RWPE1 (cell line): ENCODE results near the gene ERCC6L2.

Experiments used
- CTCF ChIA-PET: fragments of 350-600 bp; sonication (Branson Sonifier 250); formaldehyde crosslinking; extraction: SDS; loops from one replicate; lab custom pipeline; 2021; lab: Yijun Ruan, JAX
- POLR2A ChIA-PET: fragments of 400-600 bp; formaldehyde crosslinking; extraction: SDS; loops from one replicate; lab custom pipeline; 2020; ENCODE audit warnings: antibody characterized with exemption; ENCODE audit not compliant: low non-redundant PET; lab: Yijun Ruan, JAX
- DNase-seq: peaks from one replicate; pipeline ENCODE4 v3.0.0; 2012; ENCODE audit warnings: low spot score
- H3K27ac ChIP-seq: fragments of 450-650 bp; 2 replicates; pipeline ENCODE4 v1.5.1; 2017
- CTCF ChIP-seq: fragments of 450-650 bp; conservative IDR thresholded peaks from 2 replicates; pipeline ENCODE4 v1.5.1; 2017; ENCODE audit warnings: low read depth, mild to moderate bottlenecking

ERCC6L2 gene

GRCh38 chr9:95875305-95876137 lies at the start of gene ERCC6L2:
TSS of gene ERCC6L2 (plus strand) at chr9:95875691. CDS start at chr9:95876039, 348 bp downstream.
- TF ChIP-seq CTCF = no peak
- POLR2A ChIA-PET = interaction anchor here (0.5 to 1.1 kb wide), 4 partner anchors 9 to 1404 kb away, joined by 3 to 4 read pairs (median 3); no protein-coding TSS in a partner anchor
- peak; percentile 98 for DNase-seq
- H3K27ac ChIP-seq = peak within 1 kb of the TSS; percentile 99
- CTCF ChIA-PET = interaction anchor here (0.6 to 1.3 kb wide), 3 partner anchors 22 to 342 kb away, joined by 3 read pairs; no protein-coding TSS in a partner anchor

GRCh38 chr9:95826183-95826838 lies 49.2 kb upstream of the ERCC6L2 start:
- no peak for DNase-seq
- CTCF ChIA-PET = no interaction called here

GRCh38 chr9:95830768-95831167 lies 44.7 kb upstream of the ERCC6L2 start:
- no peak overlapping the region for H3K27ac ChIP-seq
- no peak for DNase-seq
- ChIA-PET POLR2A (no interaction called here), CTCF (interaction anchor here (1.0 kb wide), 1 partner anchor 14 kb away, joined by 3 read pairs; no protein-coding TSS in a partner anchor)
- no peak for TF ChIP-seq CTCF

More at GRCh38 chr9:95826183-95826838, 49.2 kb upstream of the ERCC6L2 start:
- no peak for TF ChIP-seq CTCF
- no peak overlapping the region for H3K27ac ChIP-seq
- POLR2A ChIA-PET = no interaction called here

GRCh38 chr9:95831810-95832209 lies 43.7 kb upstream of the ERCC6L2 start:
- TF ChIP-seq CTCF = no peak
- H3K27ac ChIP-seq = no peak overlapping the region
- POLR2A ChIA-PET = no interaction called here
- DNase-seq = no peak
- CTCF ChIA-PET = interaction anchor here (1.0 kb wide), 1 partner anchor 13 kb away, joined by 3 read pairs; no protein-coding TSS in a partner anchor

GRCh38 chr9:95833546-95834178 lies 41.8 kb upstream of the ERCC6L2 start:
- TF ChIP-seq CTCF = no peak
- POLR2A ChIA-PET = no interaction called here
- no peak for DNase-seq
- CTCF ChIA-PET = interaction anchor here (0.6 to 0.7 kb wide), 2 partner anchors 120 to 499 kb away, joined by 3 to 4 read pairs; no protein-coding TSS in a partner anchor
- no peak overlapping the region for H3K27ac ChIP-seq
